ENCODE measurements around the gene ZMIZ1. TPM values are rescaled to one million over a fixed set of nuclear protein-coding genes. Genes with fewer than 3 reads are reported as not detected.

The ZMIZ1 gene
- total RNA-seq, 2 experiments from 2014 or later = 14.6 to 15.5 TPM

- Histone ChIP-seq H3K27ac (ENCODE audit: low read depth in 1 of 2, low read length in 2 of 2) (no peak overlapping the region), H3K9me3 (ENCODE audit: control insufficient read depth in 1 of 2, insufficient read depth in 1 of 2, low read length in 2 of 2) (no peaks in the 10 kb centered on the region), H3K27me3 (ENCODE audit: control insufficient read depth in 1 of 2, insufficient read depth in 2 of 2, low read length in 2 of 2) (no peaks in the 10 kb centered on the region), H3K4me1 (ENCODE audit: insufficient read depth, low read length) (peaks cover 25% of the 10 kb centered on the region), H3K36me3 (ENCODE audit: insufficient read depth, low read length) (no peaks in the 10 kb centered on the region), H3K4me3 (ENCODE audit: low read length) (no peak overlapping the region)
- H3K9me3 Mint-ChIP-seq = no peaks in the 10 kb centered on the region
- H3K27ac Mint-ChIP-seq = no peak overlapping the region
- DNase-seq (no peak), ATAC-seq (ENCODE audit: poor library complexity) (no peak)
- no peaks in the 10 kb centered on the region for H3K36me3 Mint-ChIP-seq (ENCODE audit: low read depth)
- H3K27me3 Mint-ChIP-seq = no peaks in the 10 kb centered on the region
- TF ChIP-seq CTCF (IDR thresholded peaks at IDR 0.05) = no peak
- intact Hi-C loops (cut with DNase I, micrococcal nuclease) = no loop called here
- no peak overlapping the region for H3K4me3 Mint-ChIP-seq
- ChIA-PET POLR2A (interaction anchor here (0.8 kb wide), 1 partner anchor 8 kb away, joined by 3 read pairs; no protein-coding TSS in a partner anchor), CTCF (no interaction called here)
- H3K4me1 Mint-ChIP-seq (ENCODE audit: low read depth) = peaks cover 16% of the 10 kb centered on the region
These were observed 9.6 kb upstream of the ZMIZ1 start for GRCh38 chr10:79058899-79059841.

GRCh38 chr10:79059859-79060379 is 8.8 kb upstream of the ZMIZ1 start:
- Mint-ChIP-seq H3K27me3 (no peaks in the 10 kb centered on the region), H3K27ac (no peak overlapping the region), H3K36me3 (ENCODE audit: low read depth) (no peaks in the 10 kb centered on the region), H3K4me1 (ENCODE audit: low read depth) (peaks cover 24% of the 10 kb centered on the region), H3K9me3 (no peaks in the 10 kb centered on the region), H3K4me3 (no peak overlapping the region)
- Histone ChIP-seq H3K27me3 (ENCODE audit: control insufficient read depth in 1 of 2, insufficient read depth in 2 of 2, low read length in 2 of 2) (no peaks in the 10 kb centered on the region), H3K4me3 (ENCODE audit: low read length) (no peak overlapping the region), H3K27ac (ENCODE audit: low read depth in 1 of 2, low read length in 2 of 2) (no peak overlapping the region), H3K4me1 (ENCODE audit: insufficient read depth, low read length) (peaks cover 26% of the 10 kb centered on the region), H3K9me3 (ENCODE audit: control insufficient read depth in 1 of 2, insufficient read depth in 1 of 2, low read length in 2 of 2) (no peaks in the 10 kb centered on the region), H3K36me3 (ENCODE audit: insufficient read depth, low read length) (no peaks in the 10 kb centered on the region)
- DNase-seq (no peak), ATAC-seq (ENCODE audit: poor library complexity) (no peak)
- POLR2A ChIA-PET = interaction anchor here (0.9 kb wide), 1 partner anchor 11 kb away, joined by 3 read pairs; no protein-coding TSS in a partner anchor
- CTCF ChIA-PET = no interaction called here
- intact Hi-C loops (cut with DNase I, micrococcal nuclease) = loop anchor here in 1 of 2 experiments (10.0 kb wide), 2 partner anchors 265 to 385 kb away; partner anchors contain the start of gene ZCCHC24
- no peak for TF ChIP-seq CTCF (IDR thresholded peaks at IDR 0.05)

GRCh38 chr10:79060641-79061255 is 8.0 kb upstream of the ZMIZ1 start:
- H3K27me3 ChIP-seq (ENCODE audit: control insufficient read depth in 1 of 2, insufficient read depth in 2 of 2, low read length in 2 of 2) = no peaks in the 10 kb centered on the region
- H3K27ac ChIP-seq (ENCODE audit: low read depth in 1 of 2, low read length in 2 of 2) = no peak overlapping the region
- H3K27me3 Mint-ChIP-seq = no peaks in the 10 kb centered on the region
- H3K4me3 Mint-ChIP-seq = no peak overlapping the region
- H3K36me3 ChIP-seq (ENCODE audit: insufficient read depth, low read length) = no peaks in the 10 kb centered on the region
- intact Hi-C loops (cut with DNase I, micrococcal nuclease) = loop anchor here in 1 of 2 experiments (10.0 kb wide), 2 partner anchors 264 to 384 kb away; partner anchors contain the start of gene ZCCHC24
- no peak for DNase-seq
- no peak for ATAC-seq (ENCODE audit: poor library complexity)
- ChIA-PET CTCF (no interaction called here), POLR2A (interaction anchor here (0.9 to 1.3 kb wide), 2 partner anchors 8 to 10 kb away, joined by 3 read pairs; no protein-coding TSS in a partner anchor)
- H3K9me3 ChIP-seq (ENCODE audit: control insufficient read depth in 1 of 2, insufficient read depth in 1 of 2, low read length in 2 of 2) = no peaks in the 10 kb centered on the region
- TF ChIP-seq CTCF (IDR thresholded peaks at IDR 0.05) = no peak
- H3K4me1 Mint-ChIP-seq (ENCODE audit: low read depth) = peaks cover 32% of the 10 kb centered on the region
- no peaks in the 10 kb centered on the region for H3K9me3 Mint-ChIP-seq
- H3K4me1 ChIP-seq (ENCODE audit: insufficient read depth, low read length) = peaks cover 34% of the 10 kb centered on the region
- no peaks in the 10 kb centered on the region for H3K36me3 Mint-ChIP-seq (ENCODE audit: low read depth)
- H3K4me3 ChIP-seq (ENCODE audit: low read length) = no peak overlapping the region
- no peak overlapping the region for H3K27ac Mint-ChIP-seq

All from CD4-positive, alpha-beta T cell (primary cell).